NB4 (cell line): Measurements from ENCODE around the gene AGER.

Experiments used
- DNase-seq: peaks from one replicate; pipeline ENCODE4 v3.0.0; 2010; ENCODE audit warnings: low read depth
- H3K4me3 ChIP-seq: one replicate; pipeline ENCODE4 v1.5.1; 2011; ENCODE audit warnings: mild to moderate bottlenecking, low read depth, low read length, moderate library complexity
- MAX ChIP-seq: IDR thresholded peaks from 2 replicates; pipeline ENCODE4 v1.6.1; 2011; ENCODE audit warnings: low read depth, low read length
- MYC ChIP-seq: IDR thresholded peaks from 2 replicates; pipeline ENCODE4 v1.6.1; 2011; ENCODE audit warnings: low read depth, low read length
- POLR2A ChIP-seq: IDR thresholded peaks from 2 replicates; pipeline ENCODE4 v1.6.1; 2011; ENCODE audit warnings: mild to moderate bottlenecking; ENCODE audit not compliant: insufficient read length; ENCODE audit errors: extremely low read depth
- TF ChIP-seq, protein P1 (sequence below): IDR thresholded peaks from one replicate; pipeline ENCODE4 v1.5.1; 2012; ENCODE audit warnings: low read depth, low read length

The AGER gene

DNA sequence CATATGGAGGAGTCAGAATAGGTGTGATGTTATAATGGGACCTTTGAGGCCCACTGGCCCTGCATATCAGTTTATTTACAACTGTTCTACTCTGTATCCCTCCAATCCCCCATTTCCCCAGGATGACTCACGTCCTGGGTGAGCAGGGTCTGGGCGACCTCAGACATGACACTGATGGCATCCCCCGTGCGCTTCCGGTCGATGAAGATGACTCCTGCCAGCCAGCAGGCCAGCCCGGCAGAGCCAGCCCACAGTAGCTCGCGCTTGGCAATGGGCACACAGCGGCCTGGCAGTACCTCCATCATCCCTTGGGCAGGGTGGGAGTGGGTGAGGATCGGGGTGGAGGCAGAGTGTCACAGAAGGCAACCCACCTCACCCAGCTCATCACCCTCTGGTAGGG lies 13.8 kb downstream of the AGER start:
- no peak for DNase-seq
- no peak overlapping the region for H3K4me3 ChIP-seq
- no peak for TF ChIP-seq MYC
- no peak for TF ChIP-seq MAX
- no peak for TF ChIP-seq POLR2A
- TF ChIP-seq, protein P1, sequence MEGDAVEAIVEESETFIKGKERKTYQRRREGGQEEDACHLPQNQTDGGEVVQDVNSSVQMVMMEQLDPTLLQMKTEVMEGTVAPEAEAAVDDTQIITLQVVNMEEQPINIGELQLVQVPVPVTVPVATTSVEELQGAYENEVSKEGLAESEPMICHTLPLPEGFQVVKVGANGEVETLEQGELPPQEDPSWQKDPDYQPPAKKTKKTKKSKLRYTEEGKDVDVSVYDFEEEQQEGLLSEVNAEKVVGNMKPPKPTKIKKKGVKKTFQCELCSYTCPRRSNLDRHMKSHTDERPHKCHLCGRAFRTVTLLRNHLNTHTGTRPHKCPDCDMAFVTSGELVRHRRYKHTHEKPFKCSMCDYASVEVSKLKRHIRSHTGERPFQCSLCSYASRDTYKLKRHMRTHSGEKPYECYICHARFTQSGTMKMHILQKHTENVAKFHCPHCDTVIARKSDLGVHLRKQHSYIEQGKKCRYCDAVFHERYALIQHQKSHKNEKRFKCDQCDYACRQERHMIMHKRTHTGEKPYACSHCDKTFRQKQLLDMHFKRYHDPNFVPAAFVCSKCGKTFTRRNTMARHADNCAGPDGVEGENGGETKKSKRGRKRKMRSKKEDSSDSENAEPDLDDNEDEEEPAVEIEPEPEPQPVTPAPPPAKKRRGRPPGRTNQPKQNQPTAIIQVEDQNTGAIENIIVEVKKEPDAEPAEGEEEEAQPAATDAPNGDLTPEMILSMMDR = no peak

GRCh38 chr6:32168807-32169591 lies 15.1 kb downstream of the AGER start:
- no peak for TF ChIP-seq POLR2A
- no peak for TF ChIP-seq MYC
- no peak for TF ChIP-seq MAX
- TF ChIP-seq, protein P1 = no peak
- DNase-seq = no peak
- no peak overlapping the region for H3K4me3 ChIP-seq

- no peak overlapping the region for H3K4me3 ChIP-seq
- DNase-seq = no peak
- TF ChIP-seq POLR2A = no peak
- TF ChIP-seq, protein P1 = no peak
- TF ChIP-seq MYC = no peak
- no peak for TF ChIP-seq MAX
Observed at GRCh38 chr6:32168350-32168749, 15.7 kb downstream of the AGER start.

GRCh38 chr6:32167761-32168262 lies 16.2 kb downstream of the AGER start:
- TF ChIP-seq MAX (no peak), POLR2A (no peak), MYC (no peak)
- TF ChIP-seq, protein P1 = no peak
- no peak for DNase-seq
- no peak overlapping the region for H3K4me3 ChIP-seq

DNA sequence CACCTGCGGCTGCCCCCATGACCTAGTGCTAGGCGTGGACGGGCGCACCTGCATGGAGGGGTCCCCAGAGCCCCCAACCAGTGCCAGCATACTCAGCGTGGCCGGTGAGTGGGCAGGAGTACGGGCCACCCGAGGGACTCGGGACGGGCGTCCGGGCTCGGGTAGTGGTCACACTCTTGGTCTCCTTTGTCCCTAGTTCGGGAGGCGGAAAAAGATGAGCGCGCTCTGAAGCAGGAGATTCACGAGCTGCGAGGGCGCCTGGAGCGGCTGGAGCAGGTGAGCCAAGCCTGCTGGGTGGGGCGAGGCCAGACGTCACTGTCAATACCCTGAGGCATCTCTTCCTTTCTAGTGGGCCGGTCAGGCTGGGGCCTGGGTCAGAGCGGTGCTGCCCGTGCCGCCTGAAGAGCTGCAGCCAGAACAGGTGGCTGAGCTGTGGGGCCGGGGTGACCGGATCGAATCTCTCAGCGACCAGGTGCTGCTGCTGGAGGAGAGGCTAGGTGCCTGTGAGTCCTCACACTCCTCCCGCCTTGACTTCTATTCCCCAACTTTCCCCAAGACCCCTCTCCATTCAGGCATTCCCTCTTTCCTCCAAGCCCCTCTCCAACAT lies 16.8 kb downstream of the AGER start:
- DNase-seq = no peak
- H3K4me3 ChIP-seq = no peak overlapping the region
- TF ChIP-seq MAX = no peak
- no peak for TF ChIP-seq POLR2A
- TF ChIP-seq, protein P1 = no peak
- TF ChIP-seq MYC = no peak
